ENCODE data around the gene TMEM17. TPM values are rescaled to one million over a fixed set of nuclear protein-coding genes. Genes with fewer than 3 reads are reported as not detected.
A peak's percentile ranks its signal among the peaks of the same experiment; 100 is the strongest.

TMEM17 gene
- total and polyA plus RNA-seq, 2 experiments from 2014 or later = 0.94 to 1.7 TPM

GRCh38 chr2:62527478-62528210 is 21.6 kb upstream of the TMEM17 start (continued):
- TF ChIP-seq, protein P1, sequence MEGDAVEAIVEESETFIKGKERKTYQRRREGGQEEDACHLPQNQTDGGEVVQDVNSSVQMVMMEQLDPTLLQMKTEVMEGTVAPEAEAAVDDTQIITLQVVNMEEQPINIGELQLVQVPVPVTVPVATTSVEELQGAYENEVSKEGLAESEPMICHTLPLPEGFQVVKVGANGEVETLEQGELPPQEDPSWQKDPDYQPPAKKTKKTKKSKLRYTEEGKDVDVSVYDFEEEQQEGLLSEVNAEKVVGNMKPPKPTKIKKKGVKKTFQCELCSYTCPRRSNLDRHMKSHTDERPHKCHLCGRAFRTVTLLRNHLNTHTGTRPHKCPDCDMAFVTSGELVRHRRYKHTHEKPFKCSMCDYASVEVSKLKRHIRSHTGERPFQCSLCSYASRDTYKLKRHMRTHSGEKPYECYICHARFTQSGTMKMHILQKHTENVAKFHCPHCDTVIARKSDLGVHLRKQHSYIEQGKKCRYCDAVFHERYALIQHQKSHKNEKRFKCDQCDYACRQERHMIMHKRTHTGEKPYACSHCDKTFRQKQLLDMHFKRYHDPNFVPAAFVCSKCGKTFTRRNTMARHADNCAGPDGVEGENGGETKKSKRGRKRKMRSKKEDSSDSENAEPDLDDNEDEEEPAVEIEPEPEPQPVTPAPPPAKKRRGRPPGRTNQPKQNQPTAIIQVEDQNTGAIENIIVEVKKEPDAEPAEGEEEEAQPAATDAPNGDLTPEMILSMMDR (conservative IDR thresholded peaks at IDR 0.05; ENCODE audit: low read depth in 2 of 2) = no peak

DNA sequence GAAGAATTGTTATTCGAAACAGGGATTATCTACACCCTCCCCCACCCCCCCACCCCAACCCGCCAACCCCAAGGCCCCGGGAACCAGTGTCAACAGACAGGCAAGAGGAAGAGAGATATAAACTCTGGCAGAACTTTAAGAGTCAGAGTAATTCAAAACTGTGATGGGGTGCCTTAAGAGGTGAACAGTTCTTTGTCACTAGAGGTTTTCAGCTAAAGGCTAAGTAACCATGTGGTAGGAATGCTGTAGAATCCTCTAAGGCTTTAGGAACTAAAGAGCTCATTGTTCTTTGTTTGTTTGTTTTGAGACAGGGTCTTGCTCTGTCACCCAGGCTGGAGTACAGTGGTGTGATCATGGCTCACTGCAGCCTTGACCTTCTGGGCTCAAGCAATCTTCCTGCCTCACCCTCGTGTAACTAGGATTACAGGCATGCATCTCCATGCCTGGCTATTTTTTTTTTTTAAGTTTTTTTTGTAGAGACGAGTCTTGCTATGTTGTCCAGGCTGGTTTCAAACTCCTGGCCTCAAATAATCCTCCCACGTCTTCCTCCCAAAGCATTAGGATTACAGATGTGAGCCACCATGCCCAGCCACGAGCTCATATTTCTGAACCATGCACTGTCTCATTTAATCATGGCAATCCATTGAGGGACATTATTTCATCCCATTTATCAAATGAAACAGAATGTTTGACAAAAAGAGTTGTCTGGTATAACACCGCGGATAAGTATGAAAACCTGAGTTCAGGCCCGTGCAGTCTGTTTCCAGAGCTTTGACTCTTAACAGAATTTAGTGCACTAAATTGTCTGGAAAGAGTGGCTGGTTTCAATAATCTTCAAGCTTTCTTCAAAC is 20.8 kb upstream of the TMEM17 start:
- Histone ChIP-seq H3K4me2 (no peak overlapping the region), H3K4me1 (ENCODE audit: insufficient read depth) (peaks cover 22% of the 10 kb centered on the region; the same call in 1 of the 2 replicates), H3K27me3 (ENCODE audit: insufficient read depth) (no peaks in the 10 kb centered on the region), H3K9me2 (ENCODE audit: insufficient read depth) (no peaks in the 10 kb centered on the region), H3K79me2 (replicated peaks; ENCODE audit: insufficient read depth) (no peaks in the 10 kb centered on the region), H3K36me3 (ENCODE audit: insufficient read depth) (no peaks in the 10 kb centered on the region), H3K27ac (ENCODE audit: low read depth) (no peak overlapping the region), H2AFZ (no peak overlapping the region), H3K4me3 (no peak overlapping the region), H3F3A (replicated peaks; ENCODE audit: low read depth) (no peaks in the 10 kb centered on the region), H4K20me1 (replicated peaks; ENCODE audit: insufficient read depth) (no peaks in the 10 kb centered on the region)
- Mint-ChIP-seq H3K4me1 (peaks cover 29% of the 10 kb centered on the region), H3K27me3 (ENCODE audit: insufficient read depth, low read depth, poor library complexity) (peaks cover 3% of the 10 kb centered on the region), H3K36me3 (ENCODE audit: low read depth) (peaks cover 3% of the 10 kb centered on the region; the same call in 2 of the 3 replicates), H3K4me3 (peak overlapping the region; percentile 24; the same call in 1 of the 3 replicates), H3K27ac (peak overlapping the region; percentile 76; the same call in 1 of the 2 replicates), H3K9me3 (peaks cover 10% of the 10 kb centered on the region; the same call in 2 of the 3 replicates)
- ATAC-seq (peak; percentile 86), DNase-seq (ENCODE audit: low spot score) (peak; percentile 50)
- TF ChIP-seq NANOG (IDR thresholded peaks at IDR 0.05; ENCODE audit: borderline replicate concordance) (no peak), POLR2AphosphoS5 (IDR thresholded peaks at IDR 0.05; ENCODE audit: low read depth) (no peak), CREB1 (CRISPR knock-in tag; IDR thresholded peaks at IDR 0.05; ENCODE audit: low read depth) (no peak), ZNF114 (CRISPR knock-in tag; IDR thresholded peaks at IDR 0.05) (no peak), ETS1 (IDR thresholded peaks at IDR 0.05) (no peak), ZNF331 (CRISPR knock-in tag; IDR thresholded peaks at IDR 0.05; ENCODE audit: low read depth) (no peak), EZH2phosphoT487 (IDR thresholded peaks at IDR 0.05; ENCODE audit: unreplicated experiment) (no peak), EZH2 (IDR thresholded peaks at IDR 0.05; ENCODE audit: low read depth, unreplicated experiment) (no peak), JUNB (IDR thresholded peaks at IDR 0.05; ENCODE audit: unreplicated experiment) (no peak), STAT1 (IDR thresholded peaks at IDR 0.05; ENCODE audit: unreplicated experiment) (no peak)
- TF ChIP-seq, protein P1 (conservative IDR thresholded peaks at IDR 0.05; ENCODE audit: low read depth in 2 of 2) = no peak
- TF ChIP-seq, protein P2, sequence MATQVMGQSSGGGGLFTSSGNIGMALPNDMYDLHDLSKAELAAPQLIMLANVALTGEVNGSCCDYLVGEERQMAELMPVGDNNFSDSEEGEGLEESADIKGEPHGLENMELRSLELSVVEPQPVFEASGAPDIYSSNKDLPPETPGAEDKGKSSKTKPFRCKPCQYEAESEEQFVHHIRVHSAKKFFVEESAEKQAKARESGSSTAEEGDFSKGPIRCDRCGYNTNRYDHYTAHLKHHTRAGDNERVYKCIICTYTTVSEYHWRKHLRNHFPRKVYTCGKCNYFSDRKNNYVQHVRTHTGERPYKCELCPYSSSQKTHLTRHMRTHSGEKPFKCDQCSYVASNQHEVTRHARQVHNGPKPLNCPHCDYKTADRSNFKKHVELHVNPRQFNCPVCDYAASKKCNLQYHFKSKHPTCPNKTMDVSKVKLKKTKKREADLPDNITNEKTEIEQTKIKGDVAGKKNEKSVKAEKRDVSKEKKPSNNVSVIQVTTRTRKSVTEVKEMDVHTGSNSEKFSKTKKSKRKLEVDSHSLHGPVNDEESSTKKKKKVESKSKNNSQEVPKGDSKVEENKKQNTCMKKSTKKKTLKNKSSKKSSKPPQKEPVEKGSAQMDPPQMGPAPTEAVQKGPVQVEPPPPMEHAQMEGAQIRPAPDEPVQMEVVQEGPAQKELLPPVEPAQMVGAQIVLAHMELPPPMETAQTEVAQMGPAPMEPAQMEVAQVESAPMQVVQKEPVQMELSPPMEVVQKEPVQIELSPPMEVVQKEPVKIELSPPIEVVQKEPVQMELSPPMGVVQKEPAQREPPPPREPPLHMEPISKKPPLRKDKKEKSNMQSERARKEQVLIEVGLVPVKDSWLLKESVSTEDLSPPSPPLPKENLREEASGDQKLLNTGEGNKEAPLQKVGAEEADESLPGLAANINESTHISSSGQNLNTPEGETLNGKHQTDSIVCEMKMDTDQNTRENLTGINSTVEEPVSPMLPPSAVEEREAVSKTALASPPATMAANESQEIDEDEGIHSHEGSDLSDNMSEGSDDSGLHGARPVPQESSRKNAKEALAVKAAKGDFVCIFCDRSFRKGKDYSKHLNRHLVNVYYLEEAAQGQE (IDR thresholded peaks at IDR 0.05; ENCODE audit: unreplicated experiment) = no peak
